CD4-positive, alpha-beta T cell treated with Interleukin-17A for 4 hours (primary cell): ENCODE measurements around the gene RYK.

Source experiments
- DNase-seq: peaks from one replicate; pipeline ENCODE4 v3.0.0-alpha.2; 2020; ENCODE audit warnings: mixed read lengths

RYK gene

GRCh38 chr3:134146666-134147065, 104.0 kb downstream of the RYK start:
- DNase-seq = no peak

- DNase-seq = no peak
These were observed 105.5 kb downstream of the RYK start for GRCh38 chr3:134145183-134145582.

- DNase-seq = no peak
These were observed 106.0 kb downstream of the RYK start for GRCh38 chr3:134144694-134145093.

GRCh38 chr3:134143828-134144401, 106.7 kb downstream of the RYK start:
- no peak for DNase-seq

GRCh38 chr3:134136604-134137003, 114.1 kb downstream of the RYK start:
- DNase-seq = no peak

- no peak for DNase-seq
These were observed 115.8 kb downstream of the RYK start for GRCh38 chr3:134134698-134135415.

- no peak for DNase-seq
These were observed 116.4 kb downstream of the RYK start for GRCh38 chr3:134134240-134134639.

- no peak for DNase-seq
These were observed 117.7 kb downstream of the RYK start for GRCh38 chr3:134132961-134133360.

- DNase-seq = no peak
These were observed 124.5 kb downstream of the RYK start for GRCh38 chr3:134126153-134126552.

- DNase-seq = no peak
These were observed 135.9 kb downstream of the RYK start for GRCh38 chr3:134114726-134115125.

- no peak for DNase-seq
These were observed 139.0 kb downstream of the RYK start for GRCh38 chr3:134111616-134112015.

- no peak for DNase-seq
These were observed 139.7 kb downstream of the RYK start for GRCh38 chr3:134110963-134111362.
